CD4-positive, alpha-beta T cell (primary cell): ENCODE measurements around the gene HAP1. TPM values are rescaled to one million over a fixed set of nuclear protein-coding genes. Genes with fewer than 3 reads are reported as not detected.
A peak's percentile ranks its signal among the peaks of the same experiment; 100 is the strongest.
"Not testable (repeated sequence)": the region's sequence is repeated elsewhere in the genome, so short reads cannot be mapped to it uniquely, and the experiment has no call there.

Experiments
- ATAC-seq: fragments of 200-7000 bp; cut with Tn5 transposase; one replicate; pipeline ENCODE4 v1.10.0; 2022; ENCODE audit warnings: mild to moderate bottlenecking; ENCODE audit not compliant: poor library complexity
- CTCF ChIA-PET: fragments of 350-600 bp; sonication (Branson Sonifier 250); formaldehyde crosslinking; loops from one replicate; lab custom pipeline; 2021; ENCODE audit warnings: antibody characterized with exemption, inconsistent platforms; lab: Charles Lee
- POLR2A ChIA-PET: fragments of 350-600 bp; sonication (Branson Sonifier 250); formaldehyde crosslinking; loops from one replicate; lab custom pipeline; 2021; ENCODE audit warnings: antibody characterized with exemption, inconsistent platforms; lab: Charles Lee
- DNase-seq, 14 experiments: peaks; one replicate each; pipeline ENCODE4 v3.0.0-alpha.2; 2013 to 2020; ENCODE audit warnings: mixed read lengths in 2 of 14
- H3K27ac ChIP-seq, 2 donors: one replicate each; pipeline versions ENCODE4 v1.5.1 to v1.7.0; 2013; ENCODE audit warnings: low read length in 2 of 2, low read depth in 1 of 2, mild to moderate bottlenecking in 1 of 2
- H3K27me3 ChIP-seq, 2 experiments: 1 replicate in 1 of 2; 2 replicates in 1 of 2; pipeline versions ENCODE4 v1.6.1 to v1.7.0; 2013; ENCODE audit warnings: low read length in 2 of 2, control low read depth in 1 of 2, mild to moderate bottlenecking in 1 of 2, moderate library complexity in 1 of 2; ENCODE audit not compliant: insufficient read depth in 2 of 2, control insufficient read depth in 1 of 2
- H3K36me3 ChIP-seq: one replicate; pipeline ENCODE4 v1.6.1; 2013; ENCODE audit warnings: low read length, control low read depth; ENCODE audit not compliant: insufficient read depth
- H3K4me1 ChIP-seq: one replicate; pipeline ENCODE4 v1.6.1; 2013; ENCODE audit warnings: low read length, control low read depth; ENCODE audit not compliant: insufficient read depth
- H3K4me3 ChIP-seq: one replicate; pipeline ENCODE4 v1.5.1; 2013; ENCODE audit warnings: mild to moderate bottlenecking, low read length, moderate library complexity
- H3K9me3 ChIP-seq, 2 experiments: 1 replicate in 1 of 2; 2 replicates in 1 of 2; pipeline versions ENCODE4 v1.6.1 to v1.7.0; 2013; ENCODE audit warnings: low read length in 2 of 2, mild to moderate bottlenecking in 2 of 2, control low read depth in 1 of 2, moderate library complexity in 1 of 2; ENCODE audit not compliant: control insufficient read depth in 1 of 2, insufficient read depth in 1 of 2
- H3K27ac Mint-ChIP-seq: one replicate; pipeline ENCODE4 v1.8.0; 2020; ENCODE audit warnings: mixed read lengths
- H3K27me3 Mint-ChIP-seq: one replicate; pipeline ENCODE4 v1.8.0; 2021; ENCODE audit warnings: mixed read lengths
- H3K36me3 Mint-ChIP-seq: one replicate; pipeline ENCODE4 v1.8.0; 2021; ENCODE audit warnings: low read depth, mixed read lengths
- H3K4me1 Mint-ChIP-seq: one replicate; pipeline ENCODE4 v1.8.0; 2021; ENCODE audit warnings: low read depth, mixed read lengths
- H3K4me3 Mint-ChIP-seq: one replicate; pipeline ENCODE4 v1.8.0; 2020; ENCODE audit warnings: mild to moderate bottlenecking, mixed read lengths
- H3K9me3 Mint-ChIP-seq: one replicate; pipeline ENCODE4 v1.8.0; 2020; ENCODE audit warnings: mixed read lengths
- intact Hi-C, 2 experiments: fragments of 100-400 bp; cut with DNase I in 1 of 2; cut with micrococcal nuclease in 1 of 2; formaldehyde crosslinking; loops; one replicate each; pipeline versions ENCODE4 v1.15.1 to v1.9.0; 2023 to 2025; cut with DNase I, micrococcal nuclease
- total RNA-seq, 174 experiments: library from RNA in 2 of 174; stranded (reverse) in 2 of 174; gene quantifications; one replicate each; pipeline ENCODE4 v1.2.3 and lab custom pipeline; 2021 to 2026
- TF ChIP-seq, protein P1 (sequence below): fragments of 200-600 bp; IDR thresholded peaks from one replicate; pipeline ENCODE4 v1.8.0; 2022; ENCODE audit warnings: antibody characterized with exemption, mild to moderate bottlenecking

Gene HAP1
- total RNA-seq, 2 experiments from 2014 or later, result 0.11 TPM; not detected in 1

DNA sequence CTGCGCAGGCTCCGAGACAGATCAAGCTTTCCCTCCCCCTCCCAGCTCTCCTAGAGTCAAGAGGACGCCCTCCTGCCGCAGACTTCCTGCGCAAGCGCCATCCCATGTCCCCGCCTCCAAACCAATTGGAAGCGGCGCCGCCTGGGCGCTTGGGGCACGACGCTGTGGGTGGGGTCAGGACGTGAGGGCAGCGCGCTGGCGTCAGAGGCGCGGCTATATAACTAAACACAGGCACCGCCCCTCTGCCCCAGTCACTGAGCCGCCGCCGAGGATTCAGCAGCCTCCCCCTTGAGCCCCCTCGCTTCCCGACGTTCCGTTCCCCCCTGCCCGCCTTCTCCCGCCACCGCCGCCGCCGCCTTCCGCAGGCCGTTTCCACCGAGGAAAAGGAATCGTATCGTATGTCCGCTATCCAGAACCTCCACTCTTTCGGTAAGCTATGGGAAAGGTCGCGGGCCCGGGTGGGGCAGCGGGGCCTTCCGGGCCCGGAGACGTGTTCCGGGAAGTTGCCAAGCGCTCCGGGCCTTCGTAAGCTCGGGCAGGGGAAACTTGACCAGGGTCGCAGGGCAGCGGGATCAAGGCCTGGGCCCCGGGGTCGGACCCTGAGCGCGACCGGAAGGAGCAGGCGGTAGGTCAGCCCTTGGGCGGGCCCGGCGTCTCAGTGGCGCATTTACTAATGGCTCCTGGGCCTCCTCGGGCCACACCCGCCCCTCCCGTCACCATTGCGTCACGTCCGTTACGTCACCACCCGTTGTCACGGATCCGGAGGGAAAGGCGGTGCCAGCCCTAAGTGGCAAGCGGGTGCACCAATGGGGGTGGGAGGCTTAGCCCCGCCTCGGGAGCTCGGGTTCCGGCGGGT lies 45.6 kb downstream of the HAP1 start, which contains the start of gene EIF1:
TSS of gene EIF1 (plus strand) at position 245 of the 856 bp plus-strand sequence. CDS start at position 399, 154 bp downstream.
- Histone ChIP-seq H3K4me1 (peaks cover 36% of the 10 kb centered on the region), H3K27me3 (no peaks in the 10 kb centered on the region), H3K9me3 (no peaks in the 10 kb centered on the region), H3K36me3 (peaks cover 47% of the 10 kb centered on the region), H3K4me3 (peak within 1 kb of the TSS; percentile 81), H3K27ac (peak within 1 kb of the TSS; percentile 99 to 100)
- H3K27ac Mint-ChIP-seq, result peak within 1 kb of the TSS; percentile 100
- no peaks in the 10 kb centered on the region for H3K9me3 Mint-ChIP-seq
- H3K27me3 Mint-ChIP-seq, result peaks cover 10% of the 10 kb centered on the region
- POLR2A ChIA-PET, result interaction anchor here (0.6 to 5.6 kb wide), 76 partner anchors 11 to 1795 kb away, joined by 3 to 373 read pairs (median 4); partner anchors contain the start of genes ACLY, BECN1, CNP and DHX8
- peaks cover 57% of the 10 kb centered on the region for H3K36me3 Mint-ChIP-seq
- CTCF ChIA-PET, result interaction anchor here (0.8 to 5.4 kb wide), 8 partner anchors 9 to 870 kb away, joined by 3 to 77 read pairs (median 10); no protein-coding TSS in a partner anchor
- H3K4me3 Mint-ChIP-seq, result peak within 1 kb of the TSS; percentile 99
- intact Hi-C loops, result loop anchor here (1.0 to 10.0 kb wide), 4 partner anchors 10 to 1044 kb away; partner anchors contain the start of gene SMARCE1 (in 1 of the 2)
- H3K4me1 Mint-ChIP-seq, result peaks cover 50% of the 10 kb centered on the region
- DNase-seq, result peak; percentile 99 to 100 (median 100)
- TF ChIP-seq, protein P1, sequence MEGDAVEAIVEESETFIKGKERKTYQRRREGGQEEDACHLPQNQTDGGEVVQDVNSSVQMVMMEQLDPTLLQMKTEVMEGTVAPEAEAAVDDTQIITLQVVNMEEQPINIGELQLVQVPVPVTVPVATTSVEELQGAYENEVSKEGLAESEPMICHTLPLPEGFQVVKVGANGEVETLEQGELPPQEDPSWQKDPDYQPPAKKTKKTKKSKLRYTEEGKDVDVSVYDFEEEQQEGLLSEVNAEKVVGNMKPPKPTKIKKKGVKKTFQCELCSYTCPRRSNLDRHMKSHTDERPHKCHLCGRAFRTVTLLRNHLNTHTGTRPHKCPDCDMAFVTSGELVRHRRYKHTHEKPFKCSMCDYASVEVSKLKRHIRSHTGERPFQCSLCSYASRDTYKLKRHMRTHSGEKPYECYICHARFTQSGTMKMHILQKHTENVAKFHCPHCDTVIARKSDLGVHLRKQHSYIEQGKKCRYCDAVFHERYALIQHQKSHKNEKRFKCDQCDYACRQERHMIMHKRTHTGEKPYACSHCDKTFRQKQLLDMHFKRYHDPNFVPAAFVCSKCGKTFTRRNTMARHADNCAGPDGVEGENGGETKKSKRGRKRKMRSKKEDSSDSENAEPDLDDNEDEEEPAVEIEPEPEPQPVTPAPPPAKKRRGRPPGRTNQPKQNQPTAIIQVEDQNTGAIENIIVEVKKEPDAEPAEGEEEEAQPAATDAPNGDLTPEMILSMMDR, result no peak
- peak; percentile 74 for ATAC-seq

DNA sequence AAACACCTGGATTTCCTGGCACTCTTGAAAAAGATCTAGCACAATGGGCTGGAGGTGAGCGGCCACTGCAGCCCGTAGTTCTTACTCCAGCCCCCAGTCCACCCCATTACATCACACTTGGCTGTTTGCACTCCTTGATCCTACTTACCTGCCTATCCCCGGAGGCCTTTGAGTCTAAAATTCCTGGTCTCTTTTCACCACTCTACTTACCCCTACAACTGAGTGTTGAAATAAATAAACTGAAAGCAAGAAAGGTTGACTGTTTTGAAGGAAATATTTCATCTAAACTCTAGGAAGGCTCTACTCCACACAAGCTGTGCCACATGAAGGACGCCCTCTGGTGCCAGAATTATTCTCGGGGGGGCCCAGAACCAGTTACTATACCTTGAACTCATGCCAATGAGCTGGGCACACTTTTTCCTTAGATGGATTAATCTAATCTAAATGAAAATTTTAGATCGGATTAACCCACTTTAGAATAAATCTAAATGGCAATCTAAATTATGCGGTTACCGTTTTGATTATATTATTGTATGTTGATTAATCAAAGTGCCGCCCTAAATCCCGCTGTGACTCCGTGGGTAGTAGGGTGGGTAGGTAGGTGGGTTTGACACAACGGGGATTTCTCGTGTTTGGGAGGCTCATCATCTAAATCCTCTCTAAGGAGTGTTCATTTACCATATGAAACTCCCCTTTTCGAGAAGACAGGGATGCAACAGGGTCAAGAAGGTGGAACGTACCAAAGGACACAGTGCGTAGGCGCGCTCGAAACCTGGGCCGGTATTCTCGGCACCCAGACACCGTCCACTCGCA lies 46.4 kb downstream of the HAP1 start:
- peak; percentile 9 for ATAC-seq
- Histone ChIP-seq H3K4me3 (peak overlapping the region; percentile 81), H3K27me3 (no peaks in the 10 kb centered on the region), H3K9me3 (no peaks in the 10 kb centered on the region), H3K36me3 (peaks cover 39% of the 10 kb centered on the region), H3K4me1 (peaks cover 36% of the 10 kb centered on the region), H3K27ac (peak overlapping the region; percentile 99 to 100)
- H3K4me1 Mint-ChIP-seq, result peaks cover 49% of the 10 kb centered on the region
- peak overlapping the region; percentile 100 for H3K27ac Mint-ChIP-seq
- peaks cover 10% of the 10 kb centered on the region for H3K27me3 Mint-ChIP-seq
- no peaks in the 10 kb centered on the region for H3K9me3 Mint-ChIP-seq
- peaks cover 49% of the 10 kb centered on the region for H3K36me3 Mint-ChIP-seq
- TF ChIP-seq, protein P1, result peak; percentile 58
- intact Hi-C loops, result loop anchor here (1.0 to 10.0 kb wide), 4 partner anchors 9 to 1043 kb away; partner anchors contain the start of gene SMARCE1 (in 1 of the 2)
- DNase-seq, result peak; percentile 41 to 82 (median 62)
- ChIA-PET POLR2A (interaction anchor here (0.6 to 5.6 kb wide), 59 partner anchors 10 to 1796 kb away, joined by 3 to 373 read pairs (median 4); partner anchors contain the start of genes ACLY, BECN1, CNP and DHX8), CTCF (interaction anchor here (1.5 to 5.4 kb wide), 5 partner anchors 8 to 139 kb away, joined by 4 to 77 read pairs (median 33); no protein-coding TSS in a partner anchor)
- H3K4me3 Mint-ChIP-seq, result peak overlapping the region; percentile 99

DNA sequence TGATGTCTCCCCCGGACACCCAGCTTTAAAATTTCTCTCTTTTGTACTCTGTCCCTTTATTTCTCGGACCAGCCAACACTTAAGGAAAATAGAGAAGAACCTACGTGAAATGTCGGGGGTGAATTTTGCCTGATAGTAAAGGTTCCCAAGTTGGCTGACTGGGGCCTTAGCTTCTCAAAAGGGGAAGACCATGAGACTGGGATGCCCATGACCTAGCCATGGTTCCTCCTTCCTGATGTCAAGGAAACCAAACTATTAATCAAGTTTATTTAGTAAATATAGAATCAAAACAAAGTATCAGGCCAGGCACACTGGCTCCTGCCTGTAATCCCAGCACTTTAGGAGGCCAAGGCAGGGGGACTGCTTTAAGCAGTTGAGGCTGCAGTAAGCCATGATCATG lies 48.2 kb downstream of the HAP1 start:
- peaks cover 31% of the 10 kb centered on the region for H3K36me3 Mint-ChIP-seq
- H3K27ac Mint-ChIP-seq, result no peak overlapping the region
- TF ChIP-seq, protein P1, result no peak
- H3K27me3 ChIP-seq, result no peaks in the 10 kb centered on the region
- peak in 1 of 14 experiments; percentile 12 for DNase-seq
- peaks cover 33% of the 10 kb centered on the region for H3K4me1 Mint-ChIP-seq
- no peak overlapping the region for H3K27ac ChIP-seq
- no peak overlapping the region for H3K4me3 Mint-ChIP-seq
- H3K4me3 ChIP-seq, result no peak overlapping the region
- no peaks in the 10 kb centered on the region for H3K9me3 ChIP-seq
- no peaks in the 10 kb centered on the region for H3K9me3 Mint-ChIP-seq
- CTCF ChIA-PET, result interaction anchor here (1.0 kb wide), 1 partner anchor 10 kb away, joined by 4 read pairs; no protein-coding TSS in a partner anchor
- peaks cover 10% of the 10 kb centered on the region for H3K27me3 Mint-ChIP-seq
- POLR2A ChIA-PET, result no interaction called here
- H3K4me1 ChIP-seq, result peaks cover 36% of the 10 kb centered on the region
- no peak for ATAC-seq
- peaks cover 22% of the 10 kb centered on the region for H3K36me3 ChIP-seq
- intact Hi-C loops, result loop anchor here in 1 of 2 experiments (10.0 kb wide), 1 partner anchor 1041 kb away; the partner anchor contains the start of gene SMARCE1

DNA sequence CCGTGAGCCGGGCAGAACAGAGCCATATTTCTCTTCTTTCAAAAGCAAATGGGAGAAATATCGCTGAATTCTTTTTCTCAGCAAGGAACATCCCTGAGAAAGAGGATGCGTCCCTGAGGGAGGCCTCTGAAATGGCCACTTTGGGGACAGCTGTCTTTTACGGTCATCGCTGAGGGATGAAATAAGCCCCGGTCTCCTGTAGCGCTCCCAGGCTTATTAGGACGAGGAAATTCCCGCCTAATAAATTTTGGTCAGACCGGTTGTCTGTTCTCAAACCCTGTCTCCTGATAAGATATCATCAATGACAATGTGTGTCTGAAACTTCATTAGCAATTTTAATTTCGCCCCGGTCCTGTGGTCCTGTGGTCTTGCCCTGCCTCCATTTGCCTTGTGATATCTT lies 48.7 kb downstream of the HAP1 start:
- Mint-ChIP-seq H3K27me3 (peaks cover 10% of the 10 kb centered on the region), H3K4me1 (peaks cover 27% of the 10 kb centered on the region), H3K36me3 (peaks cover 26% of the 10 kb centered on the region)
- H3K27me3 ChIP-seq, H3K4me3 Mint-ChIP-seq, DNase-seq, H3K4me3 ChIP-seq, H3K27ac ChIP-seq, POLR2A ChIA-PET, H3K9me3 ChIP-seq, ATAC-seq, H3K27ac Mint-ChIP-seq, H3K9me3 Mint-ChIP-seq: not testable (repeated sequence)
- peaks cover 16% of the 10 kb centered on the region for H3K36me3 ChIP-seq
- CTCF ChIA-PET, result interaction anchor here (1.0 kb wide), 1 partner anchor 10 kb away, joined by 4 read pairs; no protein-coding TSS in a partner anchor
- intact Hi-C loops, result loop anchor here in 1 of 2 experiments (10.0 kb wide), 1 partner anchor 1041 kb away; the partner anchor contains the start of gene SMARCE1
- H3K4me1 ChIP-seq, result peaks cover 31% of the 10 kb centered on the region
